Transverse colon (tissue), 4 donors: ENCODE measurements around the gene OPTN.

ENCODE experiments used
- EP300 ChIP-seq: sonication (generic); formaldehyde crosslinking; IDR thresholded peaks from one replicate; pipeline ENCODE4 v1.6.1; 2017; ENCODE audit warnings: antibody characterized with exemption, low read depth
- POLR2A ChIP-seq: fragments of 450-650 bp; IDR thresholded peaks from one replicate; pipeline ENCODE4 v1.6.1; 2016; ENCODE audit warnings: antibody characterized with exemption, mild to moderate bottlenecking, moderate library complexity
- POLR2AphosphoS5 ChIP-seq, 3 donors: sonication (generic); formaldehyde crosslinking; IDR thresholded peaks; one replicate each; pipeline ENCODE4 v1.6.1; 2016; ENCODE audit warnings: antibody characterized with exemption in 3 of 3
- TF ChIP-seq, protein P1 (sequence below), 5 experiments: fragments of 200-600 bp in 3 of 5; fragments of 450-650 bp in 2 of 5; sonication (generic) in 3 of 5; IDR thresholded peaks; 1 replicate in 2 of 5; 2 replicates in 3 of 5; pipeline ENCODE4 v1.5.1; 2016 to 2017; ENCODE audit warnings: antibody characterized with exemption in 5 of 5, inconsistent platforms in 3 of 5, mild to moderate bottlenecking in 2 of 5, moderate library complexity in 1 of 5

DNA sequence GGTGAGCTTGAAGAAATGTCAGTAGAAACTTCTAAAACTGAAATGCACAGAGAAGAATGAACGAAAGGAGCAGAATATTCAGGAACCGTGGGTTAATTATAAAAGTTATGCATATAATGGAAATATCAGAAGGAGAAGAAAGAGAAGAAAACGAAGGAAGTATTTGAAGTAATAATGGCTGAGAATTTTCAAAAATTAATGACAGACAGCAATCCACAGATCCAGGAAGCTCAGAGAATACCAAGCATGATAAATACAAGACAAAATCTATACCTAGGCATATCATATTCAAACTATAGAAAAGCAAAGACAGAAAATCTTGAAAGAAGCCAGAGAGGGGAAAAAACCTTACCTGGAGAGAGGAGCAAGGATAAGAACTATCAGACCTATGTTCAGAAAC is 44.9 kb downstream of the OPTN start:
- TF ChIP-seq POLR2A (no peak), POLR2AphosphoS5 (IDR thresholded peaks at IDR 0.05) (no peak), EP300 (no peak)
- TF ChIP-seq, protein P1, sequence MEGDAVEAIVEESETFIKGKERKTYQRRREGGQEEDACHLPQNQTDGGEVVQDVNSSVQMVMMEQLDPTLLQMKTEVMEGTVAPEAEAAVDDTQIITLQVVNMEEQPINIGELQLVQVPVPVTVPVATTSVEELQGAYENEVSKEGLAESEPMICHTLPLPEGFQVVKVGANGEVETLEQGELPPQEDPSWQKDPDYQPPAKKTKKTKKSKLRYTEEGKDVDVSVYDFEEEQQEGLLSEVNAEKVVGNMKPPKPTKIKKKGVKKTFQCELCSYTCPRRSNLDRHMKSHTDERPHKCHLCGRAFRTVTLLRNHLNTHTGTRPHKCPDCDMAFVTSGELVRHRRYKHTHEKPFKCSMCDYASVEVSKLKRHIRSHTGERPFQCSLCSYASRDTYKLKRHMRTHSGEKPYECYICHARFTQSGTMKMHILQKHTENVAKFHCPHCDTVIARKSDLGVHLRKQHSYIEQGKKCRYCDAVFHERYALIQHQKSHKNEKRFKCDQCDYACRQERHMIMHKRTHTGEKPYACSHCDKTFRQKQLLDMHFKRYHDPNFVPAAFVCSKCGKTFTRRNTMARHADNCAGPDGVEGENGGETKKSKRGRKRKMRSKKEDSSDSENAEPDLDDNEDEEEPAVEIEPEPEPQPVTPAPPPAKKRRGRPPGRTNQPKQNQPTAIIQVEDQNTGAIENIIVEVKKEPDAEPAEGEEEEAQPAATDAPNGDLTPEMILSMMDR (IDR thresholded peaks at IDR 0.05): no peak
